NCI-H69 (cell line): ENCODE results near the gene TCF25.
"Not testable (repeated sequence)": the region's sequence is repeated elsewhere in the genome, so short reads cannot be mapped to it uniquely, and the experiment has no call there.

ENCODE experiments used
- DNase-seq: peaks from one replicate; lab custom pipeline; 2025; lab: John Stamatoyannopoulos, UW

Gene TCF25

GRCh38 chr16:89905511-89906139, 32.2 kb downstream of the TCF25 start:
- no peak for DNase-seq

- DNase-seq, result no peak
Measured at GRCh38 chr16:89906140-89907025, 33.0 kb downstream of the TCF25 start.

GRCh38 chr16:89907055-89907814, 33.8 kb downstream of the TCF25 start:
- no peak for DNase-seq

- DNase-seq, result no peak
Measured at GRCh38 chr16:89908236-89908635, 34.8 kb downstream of the TCF25 start.

GRCh38 chr16:89909777-89910716, 36.7 kb downstream of the TCF25 start:
- peak; percentile 54 for DNase-seq

GRCh38 chr16:89910717-89911354, 37.4 kb downstream of the TCF25 start:
- DNase-seq, result no peak

- no peak for DNase-seq
Measured at GRCh38 chr16:89911375-89911774, 38.0 kb downstream of the TCF25 start.

GRCh38 chr16:89912143-89912542, 38.8 kb downstream of the TCF25 start:
- DNase-seq, result no peak

- no peak for DNase-seq
Measured at GRCh38 chr16:89912627-89913026, 39.2 kb downstream of the TCF25 start.

- no peak for DNase-seq
Measured at GRCh38 chr16:89913408-89914387, 40.3 kb downstream of the TCF25 start.

GRCh38 chr16:89914642-89915285, 41.4 kb downstream of the TCF25 start:
- DNase-seq, result not testable (repeated sequence)

- no peak for DNase-seq
Measured at GRCh38 chr16:89915303-89916232, 42.2 kb downstream of the TCF25 start.

GRCh38 chr16:89917773-89918452, 44.5 kb downstream of the TCF25 start:
- DNase-seq, result peak; percentile 87

- peak; percentile 46 for DNase-seq
Measured at GRCh38 chr16:89918453-89919347, 45.3 kb downstream of the TCF25 start, which contains the start of gene MC1R. Gene MC1R, plus strand, starts transcription at chr16:89918862. Its CDS starts 397 bp downstream, at chr16:89919259.

GRCh38 chr16:89919535-89920406, 46.4 kb downstream of the TCF25 start:
- no peak for DNase-seq
